HepG2 (cell line): ENCODE measurements around the gene PET117. TPM values are rescaled to one million over a fixed set of nuclear protein-coding genes. Genes with fewer than 3 reads are reported as not detected.
A peak's percentile ranks its signal among the peaks of the same experiment; 100 is the strongest.

Experiments
- ATAC-seq: fragments of 200-7000 bp; cut with Tn5 transposase; 3 replicates; pipeline ENCODE4 v1.9.1; 2020; ENCODE audit warnings: mild to moderate bottlenecking, moderate library complexity
- BruUV-seq: library from RNA; stranded (reverse); fragments of 400-500 nt; replicated peaks from 2 replicates; lab custom pipeline; 2021; lab: Mats Ljungman, UMichigan
- CTCF ChIA-PET: fragments of 300-600 bp; formaldehyde crosslinking; extraction: SDS; loops from one replicate; lab custom pipeline; 2021; ENCODE audit warnings: low total read pairs, inconsistent platforms, low intra/inter-chr PET ratio; lab: Yijun Ruan, JAX
- POLR2A ChIA-PET: fragments of 350-600 bp; sonication (Branson Sonifier 250); formaldehyde crosslinking; loops from one replicate; lab custom pipeline; 2020; ENCODE audit warnings: antibody characterized with exemption, inconsistent platforms; lab: Yijun Ruan, JAX
- DNase-seq: peaks from one replicate; pipeline ENCODE4 v3.0.0-alpha.2; 2015; ENCODE audit warnings: low spot score
- FAIRE-seq: peaks from 3 replicates; lab custom pipeline; 2011; peaks lifted over from hg19 to GRCh38; lab: Jason Lieb, UNC
- H2AFZ ChIP-seq: one replicate; pipeline ENCODE4 v1.6.1; 2011; ENCODE audit warnings: low read length, inconsistent platforms
- H3K27ac ChIP-seq: fragments of 300-600 bp; 3 replicates; pipeline ENCODE4 v1.8.0; 2011; ENCODE audit warnings: mixed run types, mild to moderate bottlenecking, mixed read lengths, low read length, inconsistent platforms; ENCODE audit not compliant: insufficient read depth; ENCODE audit errors: extremely low read length
- H3K27me3 ChIP-seq, 2 experiments: fragments of 200-600 bp in 1 of 2; 2 replicates in 1 of 2; 3 replicates in 1 of 2; pipeline versions ENCODE4 v1.6.0 to v1.8.0; 2011; ENCODE audit warnings: low read length in 2 of 2, mild to moderate bottlenecking in 2 of 2, moderate library complexity in 2 of 2, inconsistent platforms in 1 of 2; ENCODE audit not compliant: insufficient read depth in 2 of 2, control insufficient read depth in 1 of 2
- H3K36me3 ChIP-seq, 2 experiments: fragments of 200-600 bp in 1 of 2; replicated peaks in 1 of 2; 2 replicates in 1 of 2; 3 replicates in 1 of 2; pipeline versions ENCODE4 v1.5.1 to v1.8.0; 2011; ENCODE audit warnings: low read length in 2 of 2, inconsistent platforms in 1 of 2; ENCODE audit not compliant: insufficient read depth in 2 of 2, control insufficient read depth in 1 of 2
- H3K4me1 ChIP-seq: 2 replicates; pipeline ENCODE4 v1.5.1; 2012; ENCODE audit warnings: low read length, inconsistent platforms; ENCODE audit not compliant: insufficient read depth
- H3K4me2 ChIP-seq: 2 replicates; pipeline ENCODE4 v1.6.0; 2011; ENCODE audit warnings: low read depth, low read length, inconsistent platforms
- H3K4me3 ChIP-seq, 3 experiments: fragments of 200-600 bp in 1 of 3; sonication (generic), shearing (Covaris generic) in 1 of 3; replicated peaks in 1 of 3; 2 replicates each; pipeline ENCODE4 v1.5.1; 2011 to 2016; ENCODE audit warnings: low read length in 3 of 3, inconsistent platforms in 2 of 3, low read depth in 2 of 3, mild to moderate bottlenecking in 2 of 3, control low read depth in 1 of 3, mixed read lengths in 1 of 3; ENCODE audit not compliant: insufficient read depth in 1 of 3
- H3K79me2 ChIP-seq: one replicate; pipeline ENCODE4 v1.6.1; 2011; ENCODE audit warnings: low read length, inconsistent platforms; ENCODE audit not compliant: insufficient read depth
- H3K9ac ChIP-seq: 2 replicates; pipeline ENCODE4 v1.6.0; 2011; ENCODE audit warnings: mild to moderate bottlenecking, low read depth, low read length, inconsistent platforms; ENCODE audit not compliant: insufficient read depth
- H3K9me3 ChIP-seq: 2 replicates; pipeline ENCODE4 v1.5.1; 2012; ENCODE audit warnings: mild to moderate bottlenecking, low read length
- H4K20me1 ChIP-seq: 2 replicates; pipeline ENCODE4 v1.6.0; 2011; ENCODE audit warnings: inconsistent platforms, mild to moderate bottlenecking, low read length, moderate library complexity; ENCODE audit not compliant: insufficient read depth
- ATF1 ChIP-seq: IDR thresholded peaks from 2 replicates; pipeline ENCODE4 v1.6.1; 2016; ENCODE audit warnings: mild to moderate bottlenecking, control low read depth
- DPF2 ChIP-seq: sonication (generic); formaldehyde crosslinking; IDR thresholded peaks from 2 replicates; pipeline ENCODE4 v1.4.0; 2020; ENCODE audit warnings: mild to moderate bottlenecking, low read depth, missing genetic modification reagents, borderline replicate concordance
- ELF3 ChIP-seq: IDR thresholded peaks from 2 replicates; pipeline ENCODE4 v1.6.1; 2016; ENCODE audit warnings: missing genetic modification reagents, missing compliant biosample characterization
- ELF4 ChIP-seq: sonication (generic); formaldehyde crosslinking; IDR thresholded peaks from 2 replicates; pipeline ENCODE4 v1.5.0; 2020; ENCODE audit warnings: missing genetic modification reagents, mild to moderate bottlenecking, moderate library complexity, borderline replicate concordance
- HDAC6 ChIP-seq: fragments of 200-600 bp; sonication (generic); IDR thresholded peaks from 2 replicates; pipeline ENCODE4 v1.7.0; 2017; ENCODE audit warnings: mild to moderate bottlenecking, antibody characterized with exemption, low read length, low read depth
- HNF4A ChIP-seq: sonication (generic); formaldehyde crosslinking; IDR thresholded peaks from 2 replicates; pipeline ENCODE4 v1.4.0; 2020; ENCODE audit warnings: missing genetic modification reagents
- HOXA3 ChIP-seq: sonication (generic); formaldehyde crosslinking; IDR thresholded peaks from 2 replicates; pipeline ENCODE4 v1.5.0; 2020; ENCODE audit warnings: missing genetic modification reagents
- MLXIP ChIP-seq: sonication (generic); formaldehyde crosslinking; IDR thresholded peaks from 2 replicates; pipeline ENCODE4 v1.9.0; 2021; ENCODE audit warnings: missing genetic modification reagents, borderline replicate concordance
- POLR2AphosphoS5 ChIP-seq: IDR thresholded peaks from 2 replicates; pipeline ENCODE4 v1.6.1; 2012; ENCODE audit warnings: low read depth, low read length
- RARA ChIP-seq: IDR thresholded peaks from 2 replicates; pipeline ENCODE4 v1.6.1; 2016; ENCODE audit warnings: missing genetic modification reagents, missing compliant biosample characterization
- SMAD1 ChIP-seq: sonication (generic); formaldehyde crosslinking; IDR thresholded peaks from 2 replicates; pipeline ENCODE4 v1.4.0; 2020; ENCODE audit warnings: missing genetic modification reagents, low read depth, mild to moderate bottlenecking, borderline replicate concordance
- SP5 ChIP-seq: IDR thresholded peaks from 2 replicates; pipeline ENCODE4 v1.6.1; 2016; ENCODE audit warnings: low read depth, borderline replicate concordance
- TEAD3 ChIP-seq: optimal IDR thresholded peaks from 2 replicates; pipeline ENCODE3; 2016; ENCODE audit warnings: borderline replicate concordance
- ZBTB1 ChIP-seq: sonication (generic); formaldehyde crosslinking; IDR thresholded peaks from 2 replicates; pipeline ENCODE4 v1.4.0; 2020; ENCODE audit warnings: missing genetic modification reagents, borderline replicate concordance
- ZNF746 ChIP-seq: sonication (generic); formaldehyde crosslinking; IDR thresholded peaks from 2 replicates; pipeline ENCODE4 v1.8.0; 2022; ENCODE audit warnings: mild to moderate bottlenecking, missing genetic modification reagents
- ZNF768 ChIP-seq: sonication (generic); formaldehyde crosslinking; IDR thresholded peaks from 2 replicates; pipeline ENCODE4 v1.4.0; 2020; ENCODE audit warnings: missing genetic modification reagents
- WGBS: methylation state at CpG from one replicate; pipeline ENCODE4 v1.1.6; 2017; ENCODE audit warnings: low lambda C conversion rate; 5-methylcytosine and 5-hydroxymethylcytosine counted together
- in situ Hi-C: cut with HindIII; loops from 2 replicates; pipeline ENCODE4 v1.10.0; 2017; ENCODE audit warnings: low pct_unique_long_range_greater_than_20kb; ENCODE audit not compliant: extremely low pct_ligation_motif_present
- intact Hi-C: fragments of 100-400 bp; cut with micrococcal nuclease; formaldehyde crosslinking; loops from one replicate; pipeline ENCODE4 v1.10.0; 2022; ENCODE audit not compliant: unreplicated experiment
- polyA plus RNA-seq, 8 experiments: library from polyadenylated mRNA; depleted of rRNA in 3 of 8; stranded (reverse) in 7 of 8; unstranded in 1 of 8; fragments of >200 nt; fragmentation: Illumina TruSeq in 4 of 8; extraction: Trizol in 4 of 8; gene quantifications; 2 replicates each; pipeline versions ENCODE4 v1.2.1 to v1.2.3, GENCODE V29; 2011 to 2016; ENCODE audit warnings: low read depth in 4 of 8, missing spikeins in 1 of 8, mixed read lengths in 1 of 8; ENCODE audit not compliant: insufficient read depth in 1 of 8
- total RNA-seq, 5 experiments: library from RNA; depleted of rRNA; stranded (reverse); fragments of >200 nt; fragmentation: Illumina TruSeq; extraction: Trizol; gene quantifications; 2 replicates each; pipeline ENCODE4 v1.2.3, GENCODE V29; 2016; ENCODE audit warnings: low read depth in 1 of 5
- TF ChIP-seq, protein P1 (sequence below): sonication (generic); formaldehyde crosslinking; IDR thresholded peaks from 2 replicates; pipeline ENCODE4 v1.4.0; 2020; ENCODE audit warnings: missing genetic modification reagents, borderline replicate concordance
- TF ChIP-seq, protein P2 (sequence below): IDR thresholded peaks from 2 replicates; pipeline ENCODE4 v1.6.1; 2016

Gene PET117
- total and polyA plus RNA-seq, 2 of the 13 experiments (the other 11 are each of a cell fraction or from before 2014, with no cell fraction given) = 22.2 to 48.2 TPM

DNA sequence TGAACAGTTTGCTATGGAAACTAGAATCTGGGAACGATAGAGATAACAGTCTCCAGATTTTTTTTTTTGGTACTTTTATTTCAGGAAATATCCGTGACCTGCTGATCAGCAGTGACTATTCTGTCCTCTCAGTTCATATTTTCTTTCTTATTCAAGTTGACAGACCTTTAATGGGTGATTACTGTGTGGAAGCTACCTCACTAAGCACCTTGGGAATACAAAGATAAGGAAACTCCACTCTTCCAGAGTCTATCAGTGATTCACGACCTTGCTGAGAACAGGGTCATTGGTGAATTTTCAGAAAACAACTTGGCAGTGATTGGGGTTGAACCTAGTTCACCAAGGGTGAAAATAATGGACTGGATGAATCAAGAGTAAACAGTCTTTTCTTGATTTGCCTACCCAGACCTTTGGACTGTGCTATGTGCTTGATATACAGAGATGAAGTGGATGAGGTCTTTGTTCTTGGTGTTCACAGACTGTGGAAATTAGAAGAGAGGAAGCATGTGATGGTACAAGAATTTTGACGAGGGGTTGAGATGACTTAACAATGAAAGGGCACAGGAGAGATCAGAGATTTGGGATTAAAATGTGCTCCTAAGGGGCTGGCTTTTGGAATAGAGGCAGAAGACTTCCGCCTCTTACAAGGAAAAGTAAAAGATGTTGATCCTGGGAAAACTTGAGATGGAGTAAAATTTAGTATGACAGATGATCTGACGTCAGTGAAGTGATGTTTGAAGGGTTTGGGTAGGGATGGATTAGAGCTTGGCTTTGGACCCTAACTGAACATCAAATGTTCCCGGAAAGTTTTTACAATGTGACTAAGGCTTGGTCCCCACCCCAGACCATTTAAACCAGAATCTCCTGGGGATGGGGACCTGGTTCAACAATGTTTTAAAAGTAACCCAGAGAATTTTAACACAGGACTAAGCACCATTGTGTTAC, 1.2 kb downstream of the PET117 start:
- intact Hi-C loops = loop anchor here (2.0 to 10.0 kb wide), 2 partner anchors 134 to 150 kb away; partner anchors contain the start of gene ZNF133
- H3K9me3 ChIP-seq = no peaks in the 10 kb centered on the region
- H3K9ac ChIP-seq = peak overlapping the region; percentile 93
- FAIRE-seq = peak; percentile 87
- H3K4me1 ChIP-seq = peaks cover 47% of the 10 kb centered on the region
- H3K27me3 ChIP-seq = no peaks in the 10 kb centered on the region; a peak in 2 of 5 replicates
- peaks cover 3 to 8% of the 10 kb centered on the region in 2 experiments; a peak in 4 of 5 replicates for H3K36me3 ChIP-seq
- CTCF ChIA-PET = no interaction called here
- peak overlapping the region; percentile 88 for H3K27ac ChIP-seq
- DNase-seq = peak; percentile 91
- H3K4me3 ChIP-seq = peak overlapping the region; percentile 87 to 92 (median 91)
- H4K20me1 ChIP-seq = peaks cover 4% of the 10 kb centered on the region; the same call in 1 of the 2 replicates
- H3K79me2 ChIP-seq = peaks cover 31% of the 10 kb centered on the region
- in situ Hi-C loops = no loop called here
- POLR2A ChIA-PET = interaction anchor here (0.9 to 4.0 kb wide), 15 partner anchors 7 to 569 kb away, joined by 3 to 33 read pairs (median 5); partner anchors contain the start of genes DSTN, OVOL2, RRBP1 and SEC23B
- peak; percentile 11 for ATAC-seq
- no peak overlapping the region for H2AFZ ChIP-seq
- 28% methylated on average over 7 of the region's 7 CpGs for WGBS
- peak overlapping the region; percentile 71 for H3K4me2 ChIP-seq
- BruUV-seq = TSS peak; percentile 75
- TF ChIP-seq, protein P1, sequence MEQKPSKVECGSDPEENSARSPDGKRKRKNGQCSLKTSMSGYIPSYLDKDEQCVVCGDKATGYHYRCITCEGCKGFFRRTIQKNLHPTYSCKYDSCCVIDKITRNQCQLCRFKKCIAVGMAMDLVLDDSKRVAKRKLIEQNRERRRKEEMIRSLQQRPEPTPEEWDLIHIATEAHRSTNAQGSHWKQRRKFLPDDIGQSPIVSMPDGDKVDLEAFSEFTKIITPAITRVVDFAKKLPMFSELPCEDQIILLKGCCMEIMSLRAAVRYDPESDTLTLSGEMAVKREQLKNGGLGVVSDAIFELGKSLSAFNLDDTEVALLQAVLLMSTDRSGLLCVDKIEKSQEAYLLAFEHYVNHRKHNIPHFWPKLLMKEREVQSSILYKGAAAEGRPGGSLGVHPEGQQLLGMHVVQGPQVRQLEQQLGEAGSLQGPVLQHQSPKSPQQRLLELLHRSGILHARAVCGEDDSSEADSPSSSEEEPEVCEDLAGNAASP = peak; percentile 56; the same call in 1 of the 2 replicates
- TF ChIP-seq ELF3 = peak; percentile 59
- peak; percentile 54 for TF ChIP-seq ATF1 (CRISPR knock-in tag)
- no peak for TF ChIP-seq HOXA3 (CRISPR knock-in tag)
- no peak for TF ChIP-seq HDAC6
- no peak for TF ChIP-seq SP5
- TF ChIP-seq RARA (CRISPR knock-in tag) = peak; percentile 72
- peak; percentile 11; the same call in 1 of the 2 replicates for TF ChIP-seq ZNF746 (CRISPR knock-in tag)
- no peak for TF ChIP-seq MLXIP (CRISPR knock-in tag)
- TF ChIP-seq ZNF768 = no peak
- TF ChIP-seq ELF4 (CRISPR knock-in tag) = 0 out of 2 replicates have a peak, but pooled peaks have one; percentile 9
- TF ChIP-seq HNF4A = peak; percentile 82
- peak; percentile 29; the same call in 1 of the 2 replicates for TF ChIP-seq POLR2AphosphoS5
- TF ChIP-seq TEAD3 (CRISPR knock-in tag) = peak; percentile 49
- TF ChIP-seq, protein P2, sequence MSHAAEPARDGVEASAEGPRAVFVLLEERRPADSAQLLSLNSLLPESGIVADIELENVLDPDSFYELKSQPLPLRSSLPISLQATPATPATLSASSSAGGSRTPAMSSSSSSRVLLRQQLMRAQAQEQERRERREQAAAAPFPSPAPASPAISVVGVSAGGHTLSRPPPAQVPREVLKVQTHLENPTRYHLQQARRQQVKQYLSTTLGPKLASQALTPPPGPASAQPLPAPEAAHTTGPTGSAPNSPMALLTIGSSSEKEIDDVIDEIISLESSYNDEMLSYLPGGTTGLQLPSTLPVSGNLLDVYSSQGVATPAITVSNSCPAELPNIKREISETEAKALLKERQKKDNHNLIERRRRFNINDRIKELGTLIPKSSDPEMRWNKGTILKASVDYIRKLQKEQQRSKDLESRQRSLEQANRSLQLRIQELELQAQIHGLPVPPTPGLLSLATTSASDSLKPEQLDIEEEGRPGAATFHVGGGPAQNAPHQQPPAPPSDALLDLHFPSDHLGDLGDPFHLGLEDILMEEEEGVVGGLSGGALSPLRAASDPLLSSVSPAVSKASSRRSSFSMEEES (CRISPR knock-in tag) = peak; percentile 56; the same call in 1 of the 2 replicates
- no peak for TF ChIP-seq ZBTB1 (CRISPR knock-in tag)
- TF ChIP-seq SMAD1 (CRISPR knock-in tag) = no peak
- TF ChIP-seq DPF2 (CRISPR knock-in tag) = 0 out of 2 replicates have a peak, but pooled peaks have one; percentile 12
